Activated B cell treated with CpG ODN at 0.5 μM for 24 hours (primary cell): ENCODE results near the gene IKZF2. TPM values are rescaled to one million over a fixed set of nuclear protein-coding genes. Genes with fewer than 3 reads are reported as not detected.

Source experiments
- ATAC-seq: fragments of 200-7000 bp; cut with Tn5 transposase; one replicate; pipeline ENCODE4 v1.10.0; 2021; ENCODE audit warnings: low read depth, mild to moderate bottlenecking, moderate library complexity
- CTCF ChIA-PET: fragments of 350-600 bp; sonication (Branson Sonifier 250); formaldehyde crosslinking; loops from one replicate; lab custom pipeline; 2021; ENCODE audit warnings: antibody characterized with exemption; lab: Charles Lee
- POLR2A ChIA-PET: fragments of 350-600 bp; sonication (Branson Sonifier 250); formaldehyde crosslinking; loops from one replicate; lab custom pipeline; 2021; ENCODE audit warnings: antibody characterized with exemption; lab: Charles Lee
- DNase-seq: peaks from one replicate; pipeline ENCODE4 v3.0.0; 2022
- H3K27ac Mint-ChIP-seq: one replicate; pipeline ENCODE4 v1.8.0; 2020; ENCODE audit warnings: mixed read lengths
- H3K27me3 Mint-ChIP-seq: one replicate; pipeline ENCODE4 v1.8.0; 2021; ENCODE audit warnings: mixed read lengths
- H3K36me3 Mint-ChIP-seq: one replicate; pipeline ENCODE4 v1.8.0; 2021; ENCODE audit warnings: low read depth, mixed read lengths
- H3K4me1 Mint-ChIP-seq: one replicate; pipeline ENCODE4 v1.8.0; 2021; ENCODE audit warnings: mixed read lengths
- H3K4me3 Mint-ChIP-seq: one replicate; pipeline ENCODE4 v1.8.0; 2020; ENCODE audit warnings: mild to moderate bottlenecking, mixed read lengths
- H3K9me3 Mint-ChIP-seq: one replicate; pipeline ENCODE4 v1.8.0; 2020; ENCODE audit warnings: mixed read lengths
- intact Hi-C: fragments of 100-400 bp; cut with micrococcal nuclease; formaldehyde crosslinking; loops from one replicate; pipeline ENCODE4 v1.15.1; 2024
- total RNA-seq: library from RNA; stranded (reverse); gene quantifications from 2 replicates; pipeline ENCODE4 v1.2.3, GENCODE V29; 2022
- TF ChIP-seq, protein P1 (sequence below): fragments of 200-600 bp; IDR thresholded peaks from one replicate; pipeline ENCODE4 v1.8.0; 2022; ENCODE audit warnings: antibody characterized with exemption, mild to moderate bottlenecking

IKZF2 gene
- total RNA-seq, 1 donor from 2014 or later: 60.2 TPM

DNA sequence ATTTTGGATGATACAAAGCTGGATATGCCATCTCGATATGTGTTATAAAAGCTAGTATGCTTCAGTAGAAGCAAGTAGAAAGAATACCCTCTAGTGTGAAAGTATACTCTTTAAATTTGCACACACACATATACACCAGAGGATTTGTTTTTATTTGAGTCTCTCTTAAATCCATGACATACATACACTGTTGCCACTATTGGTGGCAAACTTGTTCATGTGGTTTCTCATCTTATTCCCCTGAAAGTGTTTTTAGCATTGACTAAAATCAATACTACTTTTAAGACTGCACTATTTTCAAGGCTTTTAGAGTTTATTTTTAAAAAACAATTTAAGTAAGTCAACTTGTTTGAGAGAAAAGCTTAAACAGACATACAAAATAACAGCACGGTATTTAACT is 137.4 kb downstream of the IKZF2 start:
- peaks cover 38% of the 10 kb centered on the region for H3K4me1 Mint-ChIP-seq
- ChIA-PET POLR2A (no interaction called here), CTCF (no interaction called here)
- ATAC-seq: no peak
- H3K36me3 Mint-ChIP-seq: peaks cover 19% of the 10 kb centered on the region
- intact Hi-C loops: no loop called here
- no peak overlapping the region for H3K27ac Mint-ChIP-seq
- H3K4me3 Mint-ChIP-seq: no peak overlapping the region
- no peaks in the 10 kb centered on the region for H3K27me3 Mint-ChIP-seq
- no peaks in the 10 kb centered on the region for H3K9me3 Mint-ChIP-seq
- DNase-seq: no peak
- TF ChIP-seq, protein P1, sequence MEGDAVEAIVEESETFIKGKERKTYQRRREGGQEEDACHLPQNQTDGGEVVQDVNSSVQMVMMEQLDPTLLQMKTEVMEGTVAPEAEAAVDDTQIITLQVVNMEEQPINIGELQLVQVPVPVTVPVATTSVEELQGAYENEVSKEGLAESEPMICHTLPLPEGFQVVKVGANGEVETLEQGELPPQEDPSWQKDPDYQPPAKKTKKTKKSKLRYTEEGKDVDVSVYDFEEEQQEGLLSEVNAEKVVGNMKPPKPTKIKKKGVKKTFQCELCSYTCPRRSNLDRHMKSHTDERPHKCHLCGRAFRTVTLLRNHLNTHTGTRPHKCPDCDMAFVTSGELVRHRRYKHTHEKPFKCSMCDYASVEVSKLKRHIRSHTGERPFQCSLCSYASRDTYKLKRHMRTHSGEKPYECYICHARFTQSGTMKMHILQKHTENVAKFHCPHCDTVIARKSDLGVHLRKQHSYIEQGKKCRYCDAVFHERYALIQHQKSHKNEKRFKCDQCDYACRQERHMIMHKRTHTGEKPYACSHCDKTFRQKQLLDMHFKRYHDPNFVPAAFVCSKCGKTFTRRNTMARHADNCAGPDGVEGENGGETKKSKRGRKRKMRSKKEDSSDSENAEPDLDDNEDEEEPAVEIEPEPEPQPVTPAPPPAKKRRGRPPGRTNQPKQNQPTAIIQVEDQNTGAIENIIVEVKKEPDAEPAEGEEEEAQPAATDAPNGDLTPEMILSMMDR: no peak

DNA sequence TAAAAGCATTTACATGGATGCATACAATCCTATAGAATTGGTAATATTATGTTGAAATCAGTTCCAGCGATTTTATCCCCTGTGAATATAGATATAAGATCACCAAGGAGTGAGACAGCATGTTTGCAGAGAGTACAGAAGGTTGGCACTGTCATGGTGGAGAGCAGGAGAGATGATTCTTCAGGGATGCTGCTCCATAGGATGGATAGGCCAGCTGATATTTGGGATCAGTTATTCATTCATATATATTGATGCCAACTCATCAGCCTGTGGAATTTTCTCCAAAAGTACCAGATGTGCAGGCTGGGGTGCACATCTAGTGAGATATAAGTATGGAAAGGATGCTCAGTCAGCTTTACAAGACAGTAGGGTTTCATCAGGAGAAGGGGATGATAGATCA is 139.9 kb downstream of the IKZF2 start:
- ATAC-seq (no peak), DNase-seq (no peak)
- Mint-ChIP-seq H3K36me3 (peaks cover 17% of the 10 kb centered on the region), H3K4me3 (no peak overlapping the region), H3K4me1 (peaks cover 23% of the 10 kb centered on the region), H3K9me3 (no peaks in the 10 kb centered on the region), H3K27me3 (no peaks in the 10 kb centered on the region), H3K27ac (no peak overlapping the region)
- CTCF ChIA-PET: no interaction called here
- TF ChIP-seq, protein P1: no peak
- intact Hi-C loops: no loop called here
- POLR2A ChIA-PET: no interaction called here

DNA sequence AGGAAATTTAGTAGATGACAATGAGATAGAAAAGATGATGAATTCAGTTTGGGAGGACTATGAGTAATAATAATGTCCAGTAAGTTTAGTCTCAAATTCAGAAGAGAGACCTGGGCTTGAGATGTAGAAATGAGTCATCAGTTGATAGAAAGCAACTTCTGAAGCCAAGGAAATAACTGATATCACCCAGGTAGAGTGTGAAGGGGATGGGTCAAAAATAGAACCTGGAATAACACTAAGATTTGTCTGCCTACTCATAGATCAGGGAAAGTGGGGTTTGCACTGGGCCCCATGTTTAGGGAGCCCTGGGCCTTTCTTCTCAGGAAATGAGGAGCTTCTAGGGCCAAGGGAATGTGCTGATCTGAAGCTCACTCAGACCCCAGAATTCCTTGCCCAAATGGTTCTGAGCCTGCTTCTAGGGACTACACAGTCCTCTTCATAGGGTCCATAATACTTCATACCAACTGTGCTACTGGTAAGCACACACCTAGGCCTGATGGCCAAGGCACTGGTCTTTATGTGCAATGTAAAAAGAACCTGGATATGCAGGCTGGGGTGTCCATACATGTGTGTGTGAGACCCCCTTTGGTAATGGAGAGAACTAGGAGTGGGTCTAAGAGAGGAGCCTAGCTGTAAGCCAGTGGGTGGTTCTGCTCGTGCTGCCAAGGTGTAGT is 141.2 kb downstream of the IKZF2 start:
- ChIA-PET CTCF (interaction anchor here (0.9 kb wide), 1 partner anchor 143 kb away, joined by 3 read pairs; no protein-coding TSS in a partner anchor), POLR2A (no interaction called here)
- peaks cover 17% of the 10 kb centered on the region for H3K36me3 Mint-ChIP-seq
- no peaks in the 10 kb centered on the region for H3K9me3 Mint-ChIP-seq
- ATAC-seq: no peak
- H3K4me1 Mint-ChIP-seq: peaks cover 12% of the 10 kb centered on the region
- TF ChIP-seq, protein P1: no peak
- no peak overlapping the region for H3K27ac Mint-ChIP-seq
- DNase-seq: no peak
- intact Hi-C loops: loop anchor here (1.0 kb wide), 1 partner anchor 8 kb away; no protein-coding TSS in a partner anchor
- no peak overlapping the region for H3K4me3 Mint-ChIP-seq
- H3K27me3 Mint-ChIP-seq: no peaks in the 10 kb centered on the region

DNA sequence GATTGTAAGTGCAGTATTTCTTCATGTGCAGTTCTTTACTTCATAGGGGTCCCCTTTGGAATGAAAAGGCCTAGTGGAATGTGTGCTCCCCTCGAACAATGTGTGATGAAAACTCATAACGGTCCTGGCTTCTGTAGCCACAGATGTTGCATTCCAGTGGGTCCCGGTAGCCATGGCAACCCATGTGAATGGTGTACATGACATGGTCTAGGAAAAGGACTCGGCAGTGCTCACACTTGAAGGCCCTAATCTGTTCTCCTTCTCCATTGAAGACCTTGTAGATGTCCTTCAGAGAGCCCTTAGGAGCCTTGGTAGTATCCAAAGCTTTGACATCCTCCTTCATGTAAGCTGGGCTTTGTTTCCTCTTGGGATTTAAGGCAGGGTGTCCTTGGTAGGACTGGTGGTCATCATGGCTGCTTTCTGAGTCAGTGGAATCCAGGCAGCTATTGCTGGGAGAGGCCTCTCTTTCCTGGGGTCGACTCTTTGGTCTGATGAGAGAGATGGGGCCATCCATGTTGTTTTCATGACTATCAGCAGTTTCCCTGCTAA is 144.0 kb downstream of the IKZF2 start:
- Mint-ChIP-seq H3K9me3 (no peaks in the 10 kb centered on the region), H3K27ac (no peak overlapping the region), H3K4me1 (peaks cover 12% of the 10 kb centered on the region), H3K36me3 (peaks cover 17% of the 10 kb centered on the region), H3K27me3 (no peaks in the 10 kb centered on the region), H3K4me3 (no peak overlapping the region)
- DNase-seq: no peak
- CTCF ChIA-PET: interaction anchor here (1.3 kb wide), 1 partner anchor 146 kb away, joined by 4 read pairs; no protein-coding TSS in a partner anchor
- intact Hi-C loops: no loop called here
- no peak for ATAC-seq
- TF ChIP-seq, protein P1: no peak
- POLR2A ChIA-PET: interaction anchor here (0.7 kb wide), 2 partner anchors 59 to 237 kb away, joined by 3 to 4 read pairs; no protein-coding TSS in a partner anchor

DNA sequence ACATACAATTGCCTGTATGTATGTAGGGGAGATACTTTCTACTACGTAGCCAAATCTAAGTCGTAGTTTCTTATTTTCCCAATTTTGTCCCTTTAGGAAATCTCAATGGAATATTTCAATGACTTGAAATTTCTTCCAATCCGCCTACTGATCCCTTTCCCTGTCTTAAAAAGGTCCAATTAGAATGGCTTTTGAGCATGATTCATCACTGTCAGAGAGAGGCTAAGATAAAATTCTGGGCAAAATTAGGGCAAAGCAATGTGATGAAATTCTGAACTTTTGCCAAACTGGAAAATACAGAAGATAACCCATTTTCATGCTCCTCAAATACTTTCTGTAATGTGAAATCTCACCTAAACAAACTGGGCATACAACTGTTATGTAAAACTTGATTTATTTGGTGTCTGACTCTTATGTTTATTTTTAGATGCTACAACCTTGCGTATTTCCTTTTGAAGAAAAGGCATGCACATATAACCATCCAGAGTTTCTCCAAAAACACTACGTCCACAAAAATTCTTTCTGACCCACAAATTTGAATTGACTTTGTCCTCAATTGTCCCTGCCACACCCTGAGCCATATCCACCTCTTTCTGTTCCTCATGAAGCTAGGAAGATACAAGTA is 147.1 kb downstream of the IKZF2 start:
- Mint-ChIP-seq H3K27ac (no peak overlapping the region), H3K36me3 (peaks cover 4% of the 10 kb centered on the region), H3K27me3 (no peaks in the 10 kb centered on the region), H3K4me1 (peaks cover 29% of the 10 kb centered on the region), H3K4me3 (no peak overlapping the region), H3K9me3 (no peaks in the 10 kb centered on the region)
- CTCF ChIA-PET: no interaction called here
- TF ChIP-seq, protein P1: no peak
- POLR2A ChIA-PET: no interaction called here
- DNase-seq: no peak
- ATAC-seq: no peak
- intact Hi-C loops: no loop called here
